HepG2 (cell line): ENCODE results near the gene ZMYND8. TPM values are rescaled to one million over a fixed set of nuclear protein-coding genes. Genes with fewer than 3 reads are reported as not detected.

Experiments used
- BRD4 ChIP-seq: sonication (generic); formaldehyde crosslinking; IDR thresholded peaks from 2 replicates; pipeline ENCODE4 v1.4.0; 2020; ENCODE audit warnings: missing genetic modification reagents
- GABPA ChIP-seq, 2 experiments: IDR thresholded peaks; 2 replicates each; pipeline ENCODE4 v1.6.1; 2011 to 2016; ENCODE audit warnings: low read depth in 2 of 2, low read length in 1 of 2, missing biosample characterization in 1 of 2, missing genetic modification characterization in 1 of 2
- HIVEP1 ChIP-seq: sonication (generic); formaldehyde crosslinking; IDR thresholded peaks from 2 replicates; pipeline ENCODE4 v1.4.0; 2020; ENCODE audit warnings: mild to moderate bottlenecking, missing genetic modification reagents
- HMG20A ChIP-seq: IDR thresholded peaks from 2 replicates; pipeline ENCODE4 v1.6.1; 2016; ENCODE audit warnings: borderline replicate concordance
- NFYC ChIP-seq: IDR thresholded peaks from 2 replicates; pipeline ENCODE4 v1.6.1; 2016; ENCODE audit warnings: missing genetic modification reagents, missing compliant biosample characterization
- NR2C2 ChIP-seq: sonication (generic); formaldehyde crosslinking; IDR thresholded peaks from 2 replicates; pipeline ENCODE4 v1.4.0; 2020; ENCODE audit warnings: missing genetic modification reagents, mild to moderate bottlenecking, moderate library complexity, borderline replicate concordance
- PAXIP1 ChIP-seq: sonication (generic); formaldehyde crosslinking; conservative IDR thresholded peaks from 2 replicates; pipeline ENCODE4 v1.4.0; 2020; ENCODE audit warnings: mild to moderate bottlenecking, missing genetic modification reagents, moderate library complexity
- RAD21 ChIP-seq: fragments of 450-650 bp; formaldehyde crosslinking; IDR thresholded peaks from 2 replicates; pipeline ENCODE4 v1.5.0; 2020; ENCODE audit warnings: mild to moderate bottlenecking
- THRA ChIP-seq: sonication (generic); formaldehyde crosslinking; IDR thresholded peaks from 2 replicates; pipeline ENCODE4 v1.4.0; 2020; ENCODE audit warnings: missing genetic modification reagents, borderline replicate concordance
- TSC22D2 ChIP-seq: sonication (generic); formaldehyde crosslinking; IDR thresholded peaks from 2 replicates; pipeline ENCODE4 v1.5.1; 2020; ENCODE audit warnings: missing genetic modification reagents, mild to moderate bottlenecking, borderline replicate concordance
- XRCC5 ChIP-seq: fragments of 200-400 bp; formaldehyde crosslinking; optimal IDR thresholded peaks from 2 replicates; pipeline ENCODE3; 2017; ENCODE audit warnings: mild to moderate bottlenecking, low read length
- ZBTB4 ChIP-seq: sonication (generic); formaldehyde crosslinking; IDR thresholded peaks from 2 replicates; pipeline ENCODE4 v1.4.0; 2020; ENCODE audit warnings: missing genetic modification reagents, mild to moderate bottlenecking, borderline replicate concordance
- ZC3H4 ChIP-seq: sonication (generic); formaldehyde crosslinking; IDR thresholded peaks from 2 replicates; pipeline ENCODE4 v1.4.0; 2020; ENCODE audit warnings: missing genetic modification reagents, borderline replicate concordance
- ZNF224 ChIP-seq: sonication (generic); formaldehyde crosslinking; IDR thresholded peaks from 2 replicates; pipeline ENCODE4 v1.5.0; 2020; ENCODE audit warnings: mild to moderate bottlenecking, missing genetic modification reagents
- ZNF24 ChIP-seq: fragments of 450-650 bp; IDR thresholded peaks from 2 replicates; pipeline ENCODE4 v1.6.1; 2017; ENCODE audit warnings: antibody characterized with exemption, mild to moderate bottlenecking
- ZNF503 ChIP-seq: sonication (generic); formaldehyde crosslinking; IDR thresholded peaks from 2 replicates; pipeline ENCODE4 v1.4.0; 2020; ENCODE audit warnings: missing genetic modification reagents
- ZNF570 ChIP-seq: sonication (generic); formaldehyde crosslinking; IDR thresholded peaks from 2 replicates; pipeline ENCODE4 v1.4.0; 2020; ENCODE audit warnings: mild to moderate bottlenecking, missing genetic modification reagents, borderline replicate concordance
- ZNF772 ChIP-seq: sonication (generic); formaldehyde crosslinking; IDR thresholded peaks from 2 replicates; pipeline ENCODE4 v1.5.0; 2020; ENCODE audit warnings: mild to moderate bottlenecking, missing genetic modification reagents
- polyA plus RNA-seq, 8 experiments: library from polyadenylated mRNA; depleted of rRNA in 3 of 8; stranded (reverse) in 7 of 8; unstranded in 1 of 8; fragments of >200 nt; fragmentation: Illumina TruSeq in 4 of 8; extraction: Trizol in 4 of 8; gene quantifications; 2 replicates each; pipeline versions ENCODE4 v1.2.1 to v1.2.3, GENCODE V29; 2011 to 2016; ENCODE audit warnings: low read depth in 4 of 8, missing spikeins in 1 of 8, mixed read lengths in 1 of 8; ENCODE audit not compliant: insufficient read depth in 1 of 8
- total RNA-seq, 5 experiments: library from RNA; depleted of rRNA; stranded (reverse); fragments of >200 nt; fragmentation: Illumina TruSeq; extraction: Trizol; gene quantifications; 2 replicates each; pipeline ENCODE4 v1.2.3, GENCODE V29; 2016; ENCODE audit warnings: low read depth in 1 of 5

Gene ZMYND8
- total and polyA plus RNA-seq, 2 of the 13 experiments (the other 11 are each of a cell fraction or from before 2014, with no cell fraction given), result 53.9 to 84.7 TPM

- no peak for TF ChIP-seq ZNF24
- peak; percentile 5; the same call in 1 of the 2 replicates for TF ChIP-seq NR2C2 (CRISPR knock-in tag)
- no peak for TF ChIP-seq ZNF503 (CRISPR knock-in tag)
- 0 out of 2 replicates have a peak, but pooled peaks have one; percentile 5 for TF ChIP-seq HMG20A (CRISPR knock-in tag)
- TF ChIP-seq GABPA (IDR thresholded peaks at IDR 0.05; ENCODE audit: low read depth, low read length), result no peak
- TF ChIP-seq GABPA (CRISPR knock-in tag; IDR thresholded peaks at IDR 0.05; ENCODE audit: low read depth), result no peak
- no peak for TF ChIP-seq ZNF772 (CRISPR knock-in tag)
- no peak for TF ChIP-seq THRA (CRISPR knock-in tag)
- no peak for TF ChIP-seq PAXIP1 (CRISPR knock-in tag)
- TF ChIP-seq NFYC, result no peak
- no peak; the same call in 1 of the 2 replicates for TF ChIP-seq HIVEP1 (CRISPR knock-in tag)
- no peak for TF ChIP-seq TSC22D2
- TF ChIP-seq ZNF224 (CRISPR knock-in tag), result 0 out of 2 replicates have a peak, but pooled peaks have one; percentile 53
- TF ChIP-seq XRCC5, result no peak
- 0 out of 2 replicates have a peak, but pooled peaks have one; percentile 2 for TF ChIP-seq RAD21 (CRISPR knock-in tag)
- TF ChIP-seq ZBTB4, result no peak
- no peak for TF ChIP-seq ZNF570
- TF ChIP-seq ZC3H4, result 0 out of 2 replicates have a peak, but pooled peaks have one; percentile 18
- TF ChIP-seq BRD4, result no peak; the same call in 1 of the 2 replicates
These were observed 37.6 kb downstream of the ZMYND8 start (continued) for GRCh38 chr20:47318586-47319516.
